Measurements from ENCODE around the gene F5. TPM values are rescaled to one million over a fixed set of nuclear protein-coding genes. Genes with fewer than 3 reads are reported as not detected.
A peak's percentile ranks its signal among the peaks of the same experiment; 100 is the strongest.

Gene F5
- not detected for polyA plus RNA-seq (2012; ENCODE audit: insufficient read depth, insufficient read length)

GRCh38 chr1:169586395-169587255 is at the start of gene F5:
TSS of gene F5 (minus strand) at chr1:169586481. CDS start at chr1:169586386, 95 bp downstream.
- peak; percentile 65 for DNase-seq (ENCODE audit: low read depth, low spot score)
- H3K4me3 ChIP-seq (ENCODE audit: low read length): peak within 1 kb of the TSS; percentile 11; the same call in 1 of the 2 replicates

- DNase-seq (ENCODE audit: low read depth, low spot score): no peak
Observed at GRCh38 chr1:169634877-169635276, 48.6 kb upstream of the F5 start.

GRCh38 chr1:169634145-169634544 is 47.9 kb upstream of the F5 start:
- no peak for DNase-seq (ENCODE audit: low read depth, low spot score)
- no peak overlapping the region for H3K4me3 ChIP-seq (ENCODE audit: low read length)

More at GRCh38 chr1:169634877-169635276, 48.6 kb upstream of the F5 start:
- no peak overlapping the region for H3K4me3 ChIP-seq (ENCODE audit: low read length)

GRCh38 chr1:169631249-169631648 is 45.0 kb upstream of the F5 start:
- H3K4me3 ChIP-seq (ENCODE audit: low read length): no peak overlapping the region
- no peak for DNase-seq (ENCODE audit: low read depth, low spot score)

GRCh38 chr1:169630006-169630405 is 43.7 kb upstream of the F5 start, which contains the start of gene SELP:
TSS of gene SELP (minus strand) at chr1:169630124. CDS start at chr1:169630074, 50 bp downstream.
- DNase-seq (ENCODE audit: low read depth, low spot score): no peak
- no peak within 1 kb of the TSS for H3K4me3 ChIP-seq (ENCODE audit: low read length)

GRCh38 chr1:169624912-169625311 is 38.6 kb upstream of the F5 start:
- DNase-seq (ENCODE audit: low read depth, low spot score): no peak
- H3K4me3 ChIP-seq (ENCODE audit: low read length): no peak overlapping the region

- no peak overlapping the region for H3K4me3 ChIP-seq (ENCODE audit: low read length)
- no peak for DNase-seq (ENCODE audit: low read depth, low spot score)
Observed at GRCh38 chr1:169624122-169624521, 37.8 kb upstream of the F5 start.

- no peak for DNase-seq (ENCODE audit: low read depth, low spot score)
- no peak overlapping the region for H3K4me3 ChIP-seq (ENCODE audit: low read length)
Observed at GRCh38 chr1:169623132-169623926, 37.0 kb upstream of the F5 start.

GRCh38 chr1:169620565-169620964 is 34.3 kb upstream of the F5 start:
- DNase-seq (ENCODE audit: low read depth, low spot score): no peak
- no peak overlapping the region for H3K4me3 ChIP-seq (ENCODE audit: low read length)

GRCh38 chr1:169618367-169618766 is 32.1 kb upstream of the F5 start:
- no peak for DNase-seq (ENCODE audit: low read depth, low spot score)
- H3K4me3 ChIP-seq (ENCODE audit: low read length): no peak overlapping the region

- H3K4me3 ChIP-seq (ENCODE audit: low read length): no peak overlapping the region
- no peak for DNase-seq (ENCODE audit: low read depth, low spot score)
Observed at GRCh38 chr1:169615803-169616202, 29.5 kb upstream of the F5 start.

- no peak overlapping the region for H3K4me3 ChIP-seq (ENCODE audit: low read length)
- no peak for DNase-seq (ENCODE audit: low read depth, low spot score)
Observed at GRCh38 chr1:169610858-169611257, 24.6 kb upstream of the F5 start.

- no peak for DNase-seq (ENCODE audit: low read depth, low spot score)
Observed at GRCh38 chr1:169610108-169610507, 23.8 kb upstream of the F5 start.

GRCh38 chr1:169608226-169608625 is 21.9 kb upstream of the F5 start:
- no peak for DNase-seq (ENCODE audit: low read depth, low spot score)
- no peak overlapping the region for H3K4me3 ChIP-seq (ENCODE audit: low read length)

More at GRCh38 chr1:169610108-169610507, 23.8 kb upstream of the F5 start:
- H3K4me3 ChIP-seq (ENCODE audit: low read length): no peak overlapping the region

- peak; percentile 96 for DNase-seq (ENCODE audit: low read depth, low spot score)
Observed at GRCh38 chr1:169604781-169605560, 18.7 kb upstream of the F5 start.

GRCh38 chr1:169601096-169601881 is 15.0 kb upstream of the F5 start:
- DNase-seq (ENCODE audit: low read depth, low spot score): no peak
- H3K4me3 ChIP-seq (ENCODE audit: low read length): no peak overlapping the region

More at GRCh38 chr1:169604781-169605560, 18.7 kb upstream of the F5 start:
- H3K4me3 ChIP-seq (ENCODE audit: low read length): no peak overlapping the region; the same call in 1 of the 2 replicates

- peak; percentile 41 for DNase-seq (ENCODE audit: low read depth, low spot score)
Observed at GRCh38 chr1:169595764-169596711, 9.8 kb upstream of the F5 start.

More at GRCh38 chr1:169595764-169596711, 9.8 kb upstream of the F5 start:
- H3K4me3 ChIP-seq (ENCODE audit: low read length): no peak overlapping the region
